Measurements from ENCODE around the gene TXN. TPM values are rescaled to one million over a fixed set of nuclear protein-coding genes. Genes with fewer than 3 reads are reported as not detected.
A peak's percentile ranks its signal among the peaks of the same experiment; 100 is the strongest.
"Not testable (repeated sequence)": the region's sequence is repeated elsewhere in the genome, so short reads cannot be mapped to it uniquely, and the experiment has no call there.

The TXN gene
- polyA plus RNA-seq, 3 donors from 2014 or later: 145 to 157 (median 150) TPM

DNA sequence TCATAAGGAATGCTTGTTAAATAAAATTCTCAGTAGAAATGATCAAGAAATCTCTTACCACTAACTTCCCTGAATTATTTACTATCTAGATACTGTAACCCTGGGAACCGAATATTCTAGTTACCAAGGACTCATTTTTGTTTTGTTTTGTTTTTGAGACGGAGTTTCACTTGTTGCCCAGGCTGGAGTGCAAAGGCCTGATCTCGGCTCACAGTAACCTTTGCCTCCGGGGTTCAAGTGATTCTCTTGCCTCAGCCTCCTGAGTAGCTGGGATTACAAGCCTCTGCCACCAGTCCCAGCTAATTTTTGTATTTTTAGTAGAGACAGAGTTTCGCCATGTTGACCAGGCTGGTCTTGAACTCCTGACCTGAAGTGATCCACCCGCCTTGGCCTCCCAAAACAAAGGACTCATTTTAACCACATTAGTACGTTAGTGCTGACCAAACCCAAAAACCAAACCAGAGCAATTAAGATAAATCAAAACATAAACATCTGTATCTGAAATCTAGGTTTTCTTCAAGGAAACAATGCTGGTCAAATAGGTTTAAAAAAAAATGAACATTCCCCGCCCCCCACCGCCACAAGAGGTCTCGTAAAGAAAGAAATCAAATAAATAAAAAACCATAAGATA lies 3.7 kb downstream of the TXN start:
- Mint-ChIP-seq H3K27ac (peak overlapping the region in 1 of 6 donors; percentile 64), H3K4me1 (peaks cover 32 to 39% of the 10 kb centered on the region in 2 donors), H3K9me3 (no peaks in the 10 kb centered on the region), H3K4me3 (no peak overlapping the region), H3K27me3 (ENCODE audit: low read depth in 3 of 3) (peaks cover 0 to 2% (median 0%) of the 10 kb centered on the region in 3 donors), H3K36me3 (peaks cover 4 to 7% (median 5%) of the 10 kb centered on the region in 3 donors)
- DNase-seq: no peak

DNA sequence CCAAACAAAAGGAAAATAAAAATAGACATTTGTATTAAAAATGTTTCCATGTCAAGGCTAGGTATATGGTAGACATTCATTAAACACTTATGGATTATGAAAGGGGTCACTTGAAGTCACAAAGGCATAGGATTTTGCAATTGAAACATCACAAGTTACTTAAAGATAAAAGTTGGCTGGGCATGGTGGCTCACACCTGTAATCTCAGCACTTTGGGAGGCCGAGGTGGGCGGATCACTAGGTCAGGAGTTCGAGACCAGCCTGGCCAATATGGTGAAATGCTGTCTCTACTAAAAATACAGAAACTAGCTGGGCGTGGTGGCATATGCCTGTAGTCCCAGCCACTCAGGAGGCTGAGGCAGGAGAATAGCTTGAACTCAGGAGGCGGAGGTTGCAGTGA lies 4.5 kb downstream of the TXN start:
- H3K27ac Mint-ChIP-seq, DNase-seq: not testable (repeated sequence)

DNA sequence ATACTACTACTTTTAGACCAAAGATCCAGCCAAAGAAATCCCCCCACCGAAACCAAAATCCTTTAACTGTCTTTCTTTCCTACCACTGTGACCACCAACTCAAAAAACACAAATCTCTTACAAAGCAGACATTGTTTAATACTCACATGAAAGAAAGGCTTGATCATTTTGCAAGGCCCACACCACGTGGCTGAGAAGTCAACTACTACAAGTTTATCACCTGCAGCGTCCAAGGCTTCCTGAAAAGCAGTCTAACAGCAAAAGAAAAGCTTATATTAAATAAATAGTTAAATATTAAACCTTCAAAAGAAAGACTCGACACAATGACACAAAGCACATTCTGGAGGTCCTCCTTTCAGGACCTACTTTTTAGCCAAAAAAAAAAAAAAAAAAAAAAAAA lies 5.1 kb downstream of the TXN start:
- Mint-ChIP-seq H3K36me3 (peaks cover 4 to 14% (median 8%) of the 10 kb centered on the region in 3 donors), H3K27me3 (ENCODE audit: low read depth in 3 of 3) (no peaks in the 10 kb centered on the region), H3K4me1 (peaks cover 23 to 30% of the 10 kb centered on the region in 2 donors), H3K9me3 (no peaks in the 10 kb centered on the region), H3K27ac (no peak overlapping the region), H3K4me3 (no peak overlapping the region)
- no peak for DNase-seq

More for the DNA sequence above, 4.5 kb downstream of the TXN start:
- peaks cover 24 to 30% of the 10 kb centered on the region in 2 donors for H3K4me1 Mint-ChIP-seq
- H3K9me3 Mint-ChIP-seq; H3K4me3 Mint-ChIP-seq; H3K36me3 Mint-ChIP-seq; H3K27me3 Mint-ChIP-seq (ENCODE audit: low read depth in 3 of 3): not testable (repeated sequence)

DNA sequence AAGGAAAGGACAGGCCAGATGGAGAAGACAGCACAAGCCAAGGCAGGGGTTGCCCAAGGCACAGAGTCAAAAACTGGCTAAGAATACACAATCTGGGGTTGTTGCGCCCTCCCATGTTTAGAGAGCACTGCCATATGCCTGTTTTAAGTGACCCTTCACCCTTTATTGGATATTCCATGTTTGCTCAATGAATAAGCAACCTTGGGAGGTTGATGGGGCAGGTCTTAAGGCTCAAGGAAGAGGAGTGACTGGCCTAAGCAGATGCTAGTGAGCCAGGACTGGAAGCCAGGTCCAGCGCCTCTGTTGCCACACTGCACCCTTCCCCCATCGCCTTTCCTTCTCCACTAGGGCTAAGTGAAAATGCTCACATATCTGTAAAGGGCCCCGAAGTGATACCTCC lies 6.7 kb downstream of the TXN start:
- Mint-ChIP-seq H3K27ac (no peak overlapping the region), H3K4me3 (no peak overlapping the region), H3K27me3 (ENCODE audit: low read depth in 3 of 3) (no peaks in the 10 kb centered on the region), H3K4me1 (peaks cover 13 to 22% of the 10 kb centered on the region in 2 donors), H3K9me3 (no peaks in the 10 kb centered on the region), H3K36me3 (peaks cover 4 to 14% (median 8%) of the 10 kb centered on the region in 3 donors)
- no peak for DNase-seq

DNA sequence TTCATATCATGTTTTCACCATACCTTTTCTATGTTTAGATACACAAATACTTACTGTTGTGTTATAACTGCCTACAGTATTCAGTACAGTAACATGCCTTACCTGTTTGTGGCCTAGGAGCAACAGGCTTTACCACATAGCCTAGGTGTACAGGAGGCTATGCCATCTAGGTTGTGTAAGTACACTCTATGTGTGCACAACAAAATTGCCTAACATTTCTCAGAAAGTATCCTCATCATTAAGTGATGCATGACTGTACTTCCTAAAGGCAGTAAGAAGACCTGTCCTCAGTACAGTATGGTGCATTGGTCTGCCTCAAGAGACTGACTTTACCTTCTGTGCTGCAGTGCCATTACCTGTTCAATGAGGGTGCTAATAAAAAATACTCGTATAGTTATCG lies 7.9 kb downstream of the TXN start:
- Mint-ChIP-seq H3K27ac (no peak overlapping the region), H3K4me3 (no peak overlapping the region), H3K36me3 (peaks cover 9 to 19% (median 11%) of the 10 kb centered on the region in 3 donors), H3K27me3 (ENCODE audit: low read depth in 3 of 3) (no peaks in the 10 kb centered on the region), H3K9me3 (no peaks in the 10 kb centered on the region), H3K4me1 (peaks cover 7 to 10% of the 10 kb centered on the region in 2 donors)
- no peak for DNase-seq

DNA sequence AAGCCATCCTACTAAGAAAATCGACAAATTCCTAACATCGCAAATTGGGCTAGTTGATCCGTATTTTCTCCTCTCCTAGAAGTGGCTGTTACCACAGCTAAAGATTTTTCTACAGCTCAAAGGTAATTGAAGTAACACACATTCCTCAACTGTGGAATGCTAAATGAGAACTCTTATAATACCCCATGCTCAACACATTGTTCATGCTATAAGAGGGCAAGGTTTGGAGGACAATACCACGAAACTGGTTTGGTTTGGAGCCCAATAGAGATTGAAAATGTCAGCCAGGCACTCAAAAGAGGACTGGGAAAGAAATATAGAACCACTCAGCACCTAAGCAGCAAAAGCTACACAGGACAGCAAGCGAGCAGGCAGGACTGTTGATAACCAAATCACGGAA lies 10.1 kb downstream of the TXN start:
- H3K4me1 Mint-ChIP-seq: no peaks in the 10 kb centered on the region
- H3K27me3 Mint-ChIP-seq (ENCODE audit: low read depth in 3 of 3): no peaks in the 10 kb centered on the region
- peaks cover 17 to 27% (median 18%) of the 10 kb centered on the region in 3 donors for H3K36me3 Mint-ChIP-seq
- no peaks in the 10 kb centered on the region for H3K9me3 Mint-ChIP-seq
- no peak for DNase-seq
- no peak overlapping the region for H3K27ac Mint-ChIP-seq
- H3K4me3 Mint-ChIP-seq: no peak overlapping the region

DNA sequence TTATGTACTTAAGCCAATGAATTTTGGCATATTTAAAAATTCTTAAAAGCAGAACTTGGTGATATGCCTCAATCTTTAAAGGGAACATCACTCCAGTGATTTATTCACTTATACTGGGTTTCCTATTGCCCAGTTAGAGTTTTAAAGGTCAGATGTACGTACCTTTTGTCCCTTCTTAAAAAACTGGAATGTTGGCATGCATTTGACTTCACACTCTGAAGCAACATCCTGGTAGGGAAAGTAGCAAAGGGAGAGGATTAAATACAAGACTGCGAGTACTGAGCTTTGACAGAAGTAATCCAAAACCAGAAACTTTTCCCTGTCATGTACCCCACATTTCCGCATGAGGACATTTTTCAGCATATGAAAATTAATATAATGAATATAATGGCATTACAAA lies 11.7 kb downstream of the TXN start:
- DNase-seq: no peak
- Mint-ChIP-seq H3K4me1 (no peaks in the 10 kb centered on the region), H3K9me3 (no peaks in the 10 kb centered on the region), H3K27ac (no peak overlapping the region), H3K36me3 (peaks cover 17 to 24% (median 18%) of the 10 kb centered on the region in 3 donors), H3K27me3 (ENCODE audit: low read depth in 3 of 3) (no peaks in the 10 kb centered on the region), H3K4me3 (no peak overlapping the region)

DNA sequence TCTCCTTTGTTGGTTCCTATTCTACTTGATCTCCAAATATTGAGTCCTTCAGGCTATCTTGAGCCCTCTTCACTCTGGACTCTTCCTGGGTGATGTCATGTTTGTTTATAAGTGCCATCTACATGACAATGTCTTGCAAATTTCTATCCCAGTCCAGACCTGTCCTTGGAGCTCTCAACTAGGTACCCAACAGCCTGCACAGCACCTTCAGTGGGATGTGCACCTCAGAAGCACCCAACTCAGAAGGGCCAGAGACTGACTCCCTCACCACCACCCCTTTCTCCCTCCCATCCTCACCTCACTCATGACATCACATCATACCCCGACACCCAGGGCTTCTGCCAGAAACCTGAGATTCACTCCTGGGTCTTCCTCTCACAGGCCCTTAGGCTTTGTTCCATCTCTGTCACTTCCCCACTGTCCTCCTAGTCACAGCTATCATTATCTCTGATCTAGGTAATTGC lies 14.4 kb downstream of the TXN start:
- H3K4me3 Mint-ChIP-seq: no peak overlapping the region
- H3K27me3 Mint-ChIP-seq (ENCODE audit: low read depth in 3 of 3): no peaks in the 10 kb centered on the region
- no peaks in the 10 kb centered on the region for H3K9me3 Mint-ChIP-seq
- H3K36me3 Mint-ChIP-seq: peaks cover 14 to 20% (median 14%) of the 10 kb centered on the region in 3 donors
- no peak overlapping the region for H3K27ac Mint-ChIP-seq
- DNase-seq: no peak
- no peaks in the 10 kb centered on the region for H3K4me1 Mint-ChIP-seq

DNA sequence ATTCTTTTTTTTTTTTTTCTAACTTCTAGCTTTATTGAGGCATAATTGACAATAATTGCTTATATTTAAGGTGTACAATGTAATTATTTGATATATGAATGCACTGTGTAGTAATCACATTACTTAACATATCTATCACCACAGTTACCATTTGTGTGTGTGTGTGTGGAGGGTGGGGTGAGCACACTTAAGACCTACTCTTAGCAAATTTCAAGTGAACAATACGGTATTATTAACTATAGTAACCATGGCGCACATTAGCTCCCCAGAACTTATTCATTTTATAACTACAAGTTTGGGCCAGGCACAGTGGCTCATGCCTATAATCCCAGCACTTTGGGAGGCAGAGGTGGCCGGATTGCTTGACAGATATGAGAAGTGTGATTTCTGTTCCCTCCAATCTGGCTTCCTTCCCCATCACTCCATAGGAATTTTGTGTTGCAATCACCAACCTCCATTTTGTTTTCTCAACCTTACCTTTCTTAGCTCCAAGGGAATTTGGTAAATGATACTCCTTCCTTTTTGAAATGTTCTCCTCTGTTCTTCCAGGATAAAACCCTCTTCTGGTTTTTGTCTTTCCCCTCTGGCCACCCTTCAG lies 14.9 kb downstream of the TXN start:
- Mint-ChIP-seq H3K9me3 (no peaks in the 10 kb centered on the region), H3K27ac (no peak overlapping the region), H3K27me3 (ENCODE audit: low read depth in 3 of 3) (no peaks in the 10 kb centered on the region)

DNA sequence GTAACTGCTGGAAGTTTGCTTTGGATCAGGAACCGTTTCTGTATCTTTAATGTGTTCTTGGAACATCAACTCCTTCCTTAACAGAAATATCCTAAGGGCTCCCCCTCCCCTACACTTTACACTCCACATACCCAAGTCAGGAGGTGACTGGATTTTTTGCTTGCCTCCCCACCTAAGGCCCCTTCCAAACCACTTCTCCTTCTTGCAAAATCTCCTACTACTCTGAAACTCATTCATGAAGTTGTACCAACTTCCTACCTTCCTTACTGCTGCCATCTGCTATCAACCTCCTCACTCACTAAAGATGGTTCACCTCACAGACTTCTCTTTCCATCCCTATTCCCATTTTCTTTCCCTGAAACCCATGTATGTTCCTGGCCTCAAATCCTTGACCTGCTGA lies 16.1 kb downstream of the TXN start:
- no peak for DNase-seq
- no peaks in the 10 kb centered on the region for H3K9me3 Mint-ChIP-seq
- H3K36me3 Mint-ChIP-seq: peaks cover 13 to 17% (median 13%) of the 10 kb centered on the region in 3 donors
- H3K27ac Mint-ChIP-seq: no peak overlapping the region
- no peaks in the 10 kb centered on the region for H3K27me3 Mint-ChIP-seq (ENCODE audit: low read depth in 3 of 3)
- no peaks in the 10 kb centered on the region for H3K4me1 Mint-ChIP-seq
- no peak overlapping the region for H3K4me3 Mint-ChIP-seq

More for the DNA sequence above, 14.9 kb downstream of the TXN start:
- Mint-ChIP-seq H3K4me3 (no peak overlapping the region), H3K36me3 (peaks cover 13 to 16% (median 15%) of the 10 kb centered on the region in 3 donors), H3K4me1 (no peaks in the 10 kb centered on the region)
- DNase-seq: no peak

DNA sequence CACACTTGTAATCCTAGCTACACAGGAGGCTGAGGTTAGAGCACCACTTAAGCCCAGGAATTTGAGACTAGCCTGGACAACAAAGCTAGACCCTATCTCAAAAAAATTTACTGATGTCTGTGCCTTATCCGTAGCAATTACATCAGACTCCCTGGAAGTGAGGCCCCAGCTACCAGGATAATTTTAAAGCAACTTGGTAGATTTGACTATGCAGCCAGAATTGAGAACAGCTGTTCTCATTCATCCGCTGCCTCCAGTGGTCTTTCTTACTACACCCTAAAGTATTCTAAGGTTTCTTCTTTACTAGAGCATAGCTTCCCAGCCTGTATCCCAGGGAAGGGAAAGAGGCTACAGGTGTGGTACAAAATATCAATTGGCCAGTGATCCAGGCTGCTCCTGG lies 28.0 kb downstream of the TXN start:
- Mint-ChIP-seq H3K27ac (no peak overlapping the region), H3K4me1 (no peaks in the 10 kb centered on the region), H3K9me3 (no peaks in the 10 kb centered on the region), H3K4me3 (no peak overlapping the region), H3K27me3 (ENCODE audit: low read depth in 3 of 3) (peaks cover 0 to 8% (median 2%) of the 10 kb centered on the region in 3 donors), H3K36me3 (no peaks in the 10 kb centered on the region)
- DNase-seq: no peak

DNA sequence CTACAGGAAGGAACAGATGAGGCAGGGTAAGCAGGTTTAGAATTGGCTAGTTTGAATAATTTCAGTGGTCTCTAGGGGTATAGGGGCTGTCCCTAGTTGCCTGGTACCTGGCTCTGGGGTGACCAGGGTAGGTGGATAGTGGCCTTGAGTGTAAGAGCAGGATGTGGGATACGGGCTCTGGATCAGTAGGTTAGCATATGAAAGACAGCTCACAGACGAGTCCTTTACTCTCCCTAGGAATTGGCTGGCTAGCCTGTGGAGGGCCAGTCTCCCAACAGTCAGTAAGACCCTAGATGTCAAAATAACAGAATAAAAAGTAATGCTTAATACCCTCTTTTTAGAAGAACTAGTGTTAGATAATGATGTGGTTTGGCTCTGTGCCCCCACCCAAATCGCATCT lies 31.7 kb downstream of the TXN start:
- Mint-ChIP-seq H3K4me1 (no peaks in the 10 kb centered on the region), H3K27ac (peak overlapping the region in 1 of 6 donors; percentile 15), H3K4me3 (no peak overlapping the region), H3K27me3 (ENCODE audit: low read depth in 3 of 3) (peaks cover 3 to 8% (median 8%) of the 10 kb centered on the region in 3 donors), H3K9me3 (no peaks in the 10 kb centered on the region), H3K36me3 (no peaks in the 10 kb centered on the region)
- no peak for DNase-seq

DNA sequence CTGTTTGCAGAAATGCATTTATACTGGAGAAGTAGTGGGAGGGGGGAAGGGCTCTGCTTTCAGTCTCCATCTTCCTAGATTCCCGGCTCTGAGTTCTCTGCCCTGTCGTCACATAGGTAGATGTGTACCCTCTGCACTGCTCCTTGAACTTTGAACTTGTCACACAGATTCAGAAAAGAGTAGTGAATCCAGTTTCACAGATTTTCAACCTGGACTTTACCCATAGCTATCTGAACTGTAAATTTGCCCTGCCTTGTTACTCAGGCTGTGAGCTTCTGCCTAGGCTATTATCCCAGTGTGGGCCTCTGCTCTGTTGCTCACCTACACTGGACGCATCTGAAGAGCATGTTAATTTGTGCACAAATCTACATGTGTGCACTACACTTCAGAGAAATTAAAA lies 35.5 kb downstream of the TXN start:
- Mint-ChIP-seq H3K27ac (no peak overlapping the region), H3K36me3 (no peaks in the 10 kb centered on the region), H3K4me1 (no peaks in the 10 kb centered on the region), H3K27me3 (ENCODE audit: low read depth in 3 of 3) (peaks cover 2 to 10% (median 8%) of the 10 kb centered on the region in 3 donors), H3K4me3 (no peak overlapping the region), H3K9me3 (no peaks in the 10 kb centered on the region)
- no peak for DNase-seq

DNA sequence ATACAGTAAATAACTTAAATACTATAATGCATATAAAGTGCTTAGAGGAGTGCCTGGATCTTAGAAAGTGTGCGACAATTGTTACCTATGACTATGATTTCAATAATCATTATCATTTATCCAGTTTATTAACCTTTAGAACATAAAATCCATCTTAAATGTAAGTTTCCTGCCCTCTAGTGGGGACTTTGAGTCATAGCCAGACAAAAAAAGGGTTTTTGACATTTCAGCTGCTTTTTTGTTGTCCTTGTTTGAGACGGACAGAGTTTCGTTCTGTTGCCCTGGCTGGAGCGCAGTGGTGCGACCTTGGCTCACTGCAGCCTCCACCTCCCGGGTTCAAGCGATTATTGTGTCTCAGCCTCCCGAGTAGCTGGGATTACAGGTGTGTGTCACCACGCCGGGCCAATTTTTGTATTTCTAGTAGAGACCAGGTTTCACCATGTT lies 38.6 kb downstream of the TXN start:
- no peaks in the 10 kb centered on the region for H3K4me1 Mint-ChIP-seq
- peak; percentile 11 to 23 (median 22) for DNase-seq
- H3K27ac Mint-ChIP-seq: peak overlapping the region in 1 of 6 donors; percentile 34
- H3K27me3 Mint-ChIP-seq (ENCODE audit: low read depth in 3 of 3): peaks cover 2 to 10% (median 4%) of the 10 kb centered on the region in 3 donors
- no peaks in the 10 kb centered on the region for H3K9me3 Mint-ChIP-seq
- H3K4me3 Mint-ChIP-seq: no peak overlapping the region
- H3K36me3 Mint-ChIP-seq: no peaks in the 10 kb centered on the region
